Muscle of leg (tissue), 16 donors: ENCODE measurements around the gene TBC1D32. TPM values are rescaled to one million over a fixed set of nuclear protein-coding genes. Genes with fewer than 3 reads are reported as not detected.
"Not testable (repeated sequence)": the region's sequence is repeated elsewhere in the genome, so short reads cannot be mapped to it uniquely, and the experiment has no call there.

Experiments
- DNase-seq: peaks from one replicate; pipeline ENCODE4 v3.0.0; 2013
- H3K27ac ChIP-seq: one replicate; pipeline ENCODE4 v1.5.1; 2013; ENCODE audit warnings: mild to moderate bottlenecking, low read length, control low read depth
- H3K27me3 ChIP-seq: one replicate; pipeline ENCODE4 v1.6.1; 2013; ENCODE audit warnings: low read length; ENCODE audit not compliant: control insufficient read depth, insufficient read depth
- H3K36me3 ChIP-seq: one replicate; pipeline ENCODE4 v1.6.1; 2013; ENCODE audit warnings: low read length; ENCODE audit not compliant: control insufficient read depth, insufficient read depth
- H3K4me1 ChIP-seq: one replicate; pipeline ENCODE4 v1.6.1; 2013; ENCODE audit warnings: low read length; ENCODE audit not compliant: control insufficient read depth, insufficient read depth
- H3K4me3 ChIP-seq: one replicate; pipeline ENCODE4 v1.5.1; 2013; ENCODE audit warnings: low read length, control low read depth
- H3K9me3 ChIP-seq: replicated peaks from 2 replicates; pipeline ENCODE4 v1.6.1; 2013; ENCODE audit warnings: low read depth, low read length; ENCODE audit not compliant: control insufficient read depth
- WGBS: methylation state at CpG from one replicate; pipeline ENCODE4 v1.1.5; 2013; ENCODE audit warnings: missing lambda C conversion rate; ENCODE audit not compliant: insufficient coverage; 5-methylcytosine and 5-hydroxymethylcytosine counted together
- long read RNA-seq, 11 donors: transcript quantifications; one replicate each; lab custom pipeline, GENCODE V29; 2026
- polyA plus RNA-seq, 8 donors: library from polyadenylated mRNA; unstranded; fragments of 120-200 nt; gene quantifications; one replicate each; pipeline versions ENCODE4 v1.2.1 to v1.2.3, GENCODE V29; 2013; ENCODE audit warnings: inconsistent platforms in 1 of 8, low replicate concordance in 1 of 8; ENCODE audit not compliant: insufficient read length in 8 of 8, insufficient read depth in 1 of 8
- total RNA-seq: library from RNA; stranded (reverse); fragments of 120-200 nt; gene quantifications from one replicate; pipeline ENCODE4 v1.2.4, GENCODE V29; 2013

Gene TBC1D32, protein sequence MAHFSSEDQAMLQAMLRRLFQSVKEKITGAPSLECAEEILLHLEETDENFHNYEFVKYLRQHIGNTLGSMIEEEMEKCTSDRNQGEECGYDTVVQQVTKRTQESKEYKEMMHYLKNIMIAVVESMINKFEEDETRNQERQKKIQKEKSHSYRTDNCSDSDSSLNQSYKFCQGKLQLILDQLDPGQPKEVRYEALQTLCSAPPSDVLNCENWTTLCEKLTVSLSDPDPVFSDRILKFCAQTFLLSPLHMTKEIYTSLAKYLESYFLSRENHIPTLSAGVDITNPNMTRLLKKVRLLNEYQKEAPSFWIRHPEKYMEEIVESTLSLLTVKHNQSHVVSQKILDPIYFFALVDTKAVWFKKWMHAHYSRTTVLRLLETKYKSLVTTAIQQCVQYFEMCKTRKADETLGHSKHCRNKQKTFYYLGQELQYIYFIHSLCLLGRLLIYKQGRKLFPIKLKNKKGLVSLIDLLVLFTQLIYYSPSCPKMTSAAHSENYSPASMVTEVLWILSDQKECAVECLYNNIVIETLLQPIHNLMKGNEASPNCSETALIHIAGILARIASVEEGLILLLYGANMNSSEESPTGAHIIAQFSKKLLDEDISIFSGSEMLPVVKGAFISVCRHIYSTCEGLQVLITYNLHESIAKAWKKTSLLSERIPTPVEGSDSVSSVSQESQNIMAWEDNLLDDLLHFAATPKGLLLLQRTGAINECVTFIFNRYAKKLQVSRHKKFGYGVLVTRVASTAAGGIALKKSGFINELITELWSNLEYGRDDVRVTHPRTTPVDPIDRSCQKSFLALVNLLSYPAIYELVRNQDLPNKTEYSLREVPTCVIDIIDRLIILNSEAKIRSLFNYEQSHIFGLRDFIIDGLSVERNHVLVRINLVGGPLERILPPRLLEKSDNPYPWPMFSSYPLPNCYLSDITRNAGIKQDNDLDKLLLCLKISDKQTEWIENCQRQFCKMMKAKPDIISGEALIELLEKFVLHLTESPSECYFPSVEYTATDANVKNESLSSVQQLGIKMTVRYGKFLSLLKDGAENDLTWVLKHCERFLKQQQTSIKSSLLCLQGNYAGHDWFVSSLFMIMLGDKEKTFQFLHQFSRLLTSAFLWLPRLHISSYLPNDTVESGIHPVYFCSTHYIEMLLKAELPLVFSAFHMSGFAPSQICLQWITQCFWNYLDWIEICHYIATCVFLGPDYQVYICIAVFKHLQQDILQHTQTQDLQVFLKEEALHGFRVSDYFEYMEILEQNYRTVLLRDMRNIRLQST
- total RNA-seq (12.9 TPM), polyA plus RNA-seq (1 to 10 TPM; 5.1 to 7.8 (median 5.8) TPM)
- long read RNA-seq, donor 1, partial matches to known transcripts: 0 of 1 reads
- long read RNA-seq, donor 1, other reads (novel, unspliced or antisense): 0 of 1 reads
- long read RNA-seq, donor 2: 0 reads
- long read RNA-seq, donor 3, partial matches to known transcripts: 0 of 1 reads
- long read RNA-seq, donor 3, other reads (novel, unspliced or antisense): 0 of 1 reads
- long read RNA-seq, donor 4: 0 reads
- long read RNA-seq, donor 5: 0 reads
- long read RNA-seq, donor 6: 0 reads
- long read RNA-seq, donor 7, partial matches to known transcripts: 48 of 48 reads
- long read RNA-seq, donor 7, other reads (novel, unspliced or antisense): 0 of 48 reads
- long read RNA-seq, donor 8: 0 reads
- long read RNA-seq, donor 9, partial matches to known transcripts: 0 of 1 reads
- long read RNA-seq, donor 9, other reads (novel, unspliced or antisense): 0 of 1 reads
- long read RNA-seq, donor 10: 0 reads
- long read RNA-seq, donor 11: 0 reads

DNA sequence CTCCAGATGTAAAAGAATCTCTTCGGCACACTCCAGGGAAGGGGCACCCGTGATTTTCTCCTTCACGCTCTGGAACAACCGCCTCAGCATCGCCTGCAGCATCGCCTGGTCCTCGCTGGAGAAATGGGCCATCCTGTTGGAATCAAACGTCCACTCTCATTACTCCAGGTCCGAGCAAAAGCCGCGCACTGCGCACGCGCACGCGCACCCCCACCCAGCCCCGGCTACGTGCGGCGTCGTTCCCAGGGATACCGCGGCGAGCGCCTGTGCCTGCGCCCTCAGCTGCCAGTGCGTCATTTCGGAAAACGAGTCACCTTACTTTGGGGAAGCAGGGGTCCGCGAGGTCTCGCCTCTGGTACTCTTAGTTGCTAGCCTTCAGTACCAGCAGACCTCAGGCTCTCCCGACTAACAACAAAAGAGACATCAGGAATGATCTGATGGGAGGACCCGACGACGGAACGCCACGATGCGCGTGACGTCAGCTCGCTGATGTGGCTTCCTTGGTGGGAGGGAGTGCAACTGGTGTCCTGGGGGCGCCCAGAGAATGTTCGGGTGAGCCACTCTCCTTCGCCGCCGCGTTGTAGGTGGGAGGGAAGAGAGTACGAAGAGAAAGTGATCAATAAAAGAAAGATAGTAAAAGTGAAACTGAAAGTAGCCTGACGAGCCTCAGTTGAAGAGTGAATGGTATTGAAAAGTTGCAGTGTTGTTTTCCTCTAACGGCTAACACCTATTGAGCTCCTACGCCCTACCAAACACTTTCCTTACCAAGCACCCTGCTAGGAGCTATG is at the start of gene TBC1D32:
Gene TBC1D32, minus strand, starts transcription at position 182 of the 788 bp plus-strand sequence. Its CDS starts 50 bp downstream, at position 132.
- no peaks in the 10 kb centered on the region for H3K4me1 ChIP-seq

DNA sequence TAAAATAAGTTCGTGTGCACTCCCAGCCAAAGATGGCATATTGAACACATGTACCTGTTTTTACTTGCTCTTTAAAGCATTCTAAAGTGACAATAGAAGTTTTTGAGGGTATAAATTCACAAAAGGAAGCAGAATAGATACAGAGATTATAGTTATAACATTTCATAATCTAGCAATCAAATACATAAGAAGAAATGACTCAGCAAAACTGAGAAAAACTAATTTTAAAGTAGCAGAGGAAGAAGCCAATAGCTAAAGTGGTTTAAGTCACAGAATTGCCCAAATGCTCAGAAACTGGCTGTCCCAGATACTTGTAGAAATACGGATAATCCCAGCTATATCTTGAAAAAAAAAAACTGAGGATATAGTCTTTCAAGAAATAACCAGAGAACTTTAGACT is 49.2 kb upstream of the TBC1D32 start:
- no peak overlapping the region for H3K4me3 ChIP-seq
- H3K36me3 ChIP-seq: no peaks in the 10 kb centered on the region
- H3K9me3 ChIP-seq: no peaks in the 10 kb centered on the region
- H3K27me3 ChIP-seq: no peaks in the 10 kb centered on the region
- H3K27ac ChIP-seq: no peak overlapping the region
- no peaks in the 10 kb centered on the region for H3K4me1 ChIP-seq
- DNase-seq: no peak
- no CpG with 5 or more reads among the region's 2 CpGs for WGBS

More for the DNA sequence above, at the start of gene TBC1D32:
- Histone ChIP-seq H3K27me3 (no peaks in the 10 kb centered on the region), H3K4me3 (peak within 1 kb of the TSS; percentile 69), H3K36me3 (no peaks in the 10 kb centered on the region), H3K27ac (peak within 1 kb of the TSS; percentile 99), H3K9me3 (no peaks in the 10 kb centered on the region)
- whole genome bisulfite sequencing: 1% methylated on average over 45 of the region's 52 CpGs
- DNase-seq: peak; percentile 97

DNA sequence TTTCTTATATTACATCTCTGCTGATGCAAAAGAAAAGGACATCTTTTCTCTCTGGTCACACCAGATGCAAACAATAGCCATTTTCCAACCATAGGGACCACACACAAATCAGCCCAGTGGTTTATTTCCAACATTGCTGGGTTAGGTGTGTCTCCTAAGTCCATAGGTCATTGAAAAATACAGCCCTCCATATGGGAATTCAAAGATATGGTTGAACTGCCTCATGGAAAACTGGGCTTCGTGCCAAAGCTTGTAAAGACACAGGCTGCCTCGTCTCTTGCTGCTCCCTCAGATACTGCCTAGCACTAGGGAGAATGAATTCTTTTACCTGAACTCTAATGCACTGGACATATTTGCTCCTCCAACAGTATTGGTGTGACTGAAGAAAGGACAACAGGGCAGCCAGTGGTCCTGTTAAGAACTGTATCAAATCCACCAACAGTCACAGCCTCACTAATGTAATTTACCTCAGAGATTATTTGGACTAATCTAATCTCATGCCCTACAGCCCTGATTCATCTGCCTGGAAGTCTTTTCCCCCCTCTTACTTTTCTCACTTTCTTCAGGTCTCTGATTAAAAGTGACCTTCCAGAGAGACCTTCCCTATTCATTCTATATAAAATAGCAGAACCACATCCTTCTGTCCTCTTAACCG is 48.3 kb upstream of the TBC1D32 start:
- H3K36me3 ChIP-seq: no peaks in the 10 kb centered on the region
- no peak overlapping the region for H3K4me3 ChIP-seq
- H3K27me3 ChIP-seq: no peaks in the 10 kb centered on the region
- H3K9me3 ChIP-seq: no peaks in the 10 kb centered on the region
- no peak overlapping the region for H3K27ac ChIP-seq
- no peaks in the 10 kb centered on the region for H3K4me1 ChIP-seq
- peak; percentile 64 for DNase-seq
- WGBS: 0% methylated on average over 1 of the region's 3 CpGs

DNA sequence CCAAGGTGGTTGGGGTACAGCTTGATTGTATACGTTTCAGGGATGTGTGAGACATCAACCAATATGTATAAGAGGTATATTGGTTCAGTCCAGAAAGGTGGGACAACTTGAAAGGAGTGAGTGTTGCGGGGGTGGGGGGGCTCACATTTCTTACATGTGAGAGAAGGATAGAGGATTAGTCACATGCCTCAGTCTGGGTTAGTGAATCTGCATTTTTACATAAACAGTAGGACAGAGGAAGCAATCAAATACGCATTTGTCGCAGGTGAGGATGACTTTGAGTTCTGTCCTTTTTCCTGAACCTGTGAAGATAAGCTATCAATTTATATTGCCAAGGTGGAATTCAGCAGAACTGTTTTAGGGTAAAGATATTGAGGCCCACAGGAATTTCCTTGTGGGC is 42.1 kb upstream of the TBC1D32 start:
- H3K36me3 ChIP-seq: no peaks in the 10 kb centered on the region
- DNase-seq: no peak
- 88% methylated on average over 4 of the region's 4 CpGs for WGBS

DNA sequence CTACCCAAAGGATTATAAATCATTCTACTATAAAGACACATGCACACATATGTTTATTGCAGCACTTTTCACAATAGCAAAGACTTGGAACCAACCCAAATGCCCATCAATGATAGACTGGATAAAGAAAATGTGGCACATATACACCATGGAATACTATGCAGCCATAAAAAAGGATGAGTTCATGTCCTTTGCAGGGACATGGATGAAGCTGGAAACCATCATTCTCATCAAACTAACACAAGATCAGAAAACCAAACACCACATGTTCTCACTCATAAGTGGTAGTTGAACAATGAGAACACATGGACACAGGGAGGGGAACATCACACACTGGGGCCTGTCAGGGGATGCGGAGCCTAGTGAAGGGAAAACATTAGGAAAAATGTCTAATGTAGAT is 39.9 kb upstream of the TBC1D32 start:
- not testable (repeated sequence) for H3K27ac ChIP-seq, H3K9me3 ChIP-seq
- no CpG with 5 or more reads among the region's 1 CpG for WGBS

More for the DNA sequence above, 42.1 kb upstream of the TBC1D32 start:
- no peak overlapping the region for H3K27ac ChIP-seq
- H3K4me1 ChIP-seq: no peaks in the 10 kb centered on the region
- peaks cover 3% of the 10 kb centered on the region for H3K9me3 ChIP-seq
- H3K4me3 ChIP-seq: no peak overlapping the region
- H3K27me3 ChIP-seq: no peaks in the 10 kb centered on the region

DNA sequence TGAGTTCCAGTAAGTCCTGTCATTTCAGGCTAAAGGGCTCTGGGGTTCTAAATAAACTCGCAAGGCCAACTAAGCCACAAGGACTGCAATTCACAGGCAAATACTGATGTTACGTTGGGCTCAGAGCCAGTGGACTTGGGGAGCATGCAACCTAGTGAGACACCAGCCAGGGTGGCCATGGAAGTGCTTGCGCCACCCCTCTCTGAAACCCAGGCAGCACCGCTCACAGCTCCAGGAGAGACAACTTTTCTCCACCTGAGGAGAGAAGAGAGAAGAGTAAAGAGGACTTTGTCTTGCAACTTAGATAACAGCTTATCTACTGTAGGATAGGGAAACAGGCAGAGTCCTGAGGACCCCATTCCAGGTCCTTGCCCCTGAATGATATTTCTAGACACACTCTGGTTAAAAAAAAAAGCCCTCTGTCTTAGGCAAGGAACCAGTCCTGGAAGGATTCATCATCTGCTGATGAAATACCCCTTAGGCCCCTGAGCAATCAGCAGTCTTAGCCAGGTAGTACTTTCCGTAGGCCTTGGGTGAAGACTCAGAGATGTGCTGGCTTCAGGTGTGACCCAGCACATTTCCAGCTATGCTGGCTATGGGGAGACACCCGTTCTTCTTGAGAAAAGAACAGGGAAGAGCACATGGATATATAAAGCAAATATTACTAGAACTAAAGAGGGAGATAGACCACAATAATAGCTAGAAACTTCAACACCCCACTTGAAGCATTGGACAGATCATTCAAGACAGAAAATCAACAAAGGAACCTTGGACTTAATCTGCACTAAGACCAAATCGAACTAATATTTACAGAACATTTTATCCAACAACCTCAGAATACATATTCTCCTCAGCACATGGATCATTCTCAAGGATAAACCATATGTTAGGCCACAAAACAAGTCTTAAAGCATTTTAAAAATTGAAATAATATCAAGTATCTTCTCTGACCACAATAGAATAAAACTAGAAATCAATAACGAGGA is 31.5 kb upstream of the TBC1D32 start:
- WGBS: 81% methylated on average over 3 of the region's 8 CpGs

More for the DNA sequence above, 39.9 kb upstream of the TBC1D32 start:
- H3K4me3 ChIP-seq, DNase-seq, H3K4me1 ChIP-seq, H3K36me3 ChIP-seq, H3K27me3 ChIP-seq: not testable (repeated sequence)

DNA sequence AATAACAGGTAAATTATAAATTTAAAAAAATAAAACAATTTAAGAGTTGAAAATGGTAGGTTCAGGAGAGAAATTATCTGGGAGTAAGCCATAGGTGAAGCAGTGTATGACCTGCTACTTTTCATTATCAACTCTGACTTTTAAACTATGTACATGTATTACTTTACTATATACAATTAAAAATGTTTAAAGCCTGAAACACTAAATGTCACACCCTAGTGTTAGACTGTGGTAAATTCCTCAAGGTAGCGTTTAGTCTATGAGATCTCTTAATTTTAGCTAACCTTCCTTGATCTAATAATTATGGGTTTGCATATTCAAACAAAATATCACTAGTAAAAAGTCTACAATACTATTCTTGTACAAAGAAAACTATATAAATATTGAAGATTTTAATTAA is 22.3 kb upstream of the TBC1D32 start:
- WGBS: no CpG with 5 or more reads among the region's 1 CpG
- Histone ChIP-seq H3K4me1 (no peaks in the 10 kb centered on the region), H3K27ac (no peak overlapping the region), H3K27me3 (no peaks in the 10 kb centered on the region), H3K36me3 (no peaks in the 10 kb centered on the region), H3K9me3 (no peaks in the 10 kb centered on the region), H3K4me3 (no peak overlapping the region)
- DNase-seq: no peak

More for the DNA sequence above, 31.5 kb upstream of the TBC1D32 start:
- no peaks in the 10 kb centered on the region for H3K27me3 ChIP-seq
- H3K27ac ChIP-seq: no peak overlapping the region
- H3K4me3 ChIP-seq: no peak overlapping the region
- H3K36me3 ChIP-seq: no peaks in the 10 kb centered on the region
- DNase-seq: no peak
- H3K9me3 ChIP-seq: no peaks in the 10 kb centered on the region
- no peaks in the 10 kb centered on the region for H3K4me1 ChIP-seq

DNA sequence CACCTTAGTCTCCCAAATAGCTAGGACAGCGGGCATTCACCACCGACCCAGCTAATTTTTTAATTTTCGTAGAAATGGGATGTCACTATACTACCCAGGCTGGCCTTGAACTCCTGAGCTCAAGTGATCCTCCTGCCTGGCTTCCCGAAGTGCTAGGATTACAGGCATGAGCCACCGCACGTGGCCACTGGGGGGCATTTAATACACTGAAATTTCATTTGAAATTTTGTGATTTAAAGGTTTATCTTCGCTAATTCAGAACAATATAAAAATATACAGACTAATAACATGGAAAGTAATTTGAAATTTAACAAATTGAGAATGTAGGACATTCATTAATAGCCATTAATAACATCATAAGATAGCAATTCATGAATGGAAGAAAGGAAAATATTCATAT is 20.5 kb upstream of the TBC1D32 start:
- no peak for DNase-seq
- Histone ChIP-seq H3K4me1 (no peaks in the 10 kb centered on the region), H3K9me3 (no peaks in the 10 kb centered on the region), H3K36me3 (no peaks in the 10 kb centered on the region), H3K27me3 (no peaks in the 10 kb centered on the region), H3K27ac (no peak overlapping the region), H3K4me3 (no peak overlapping the region)
- WGBS: 83% methylated on average over 2 of the region's 7 CpGs
